D721Med (cell line): Measurements from ENCODE around the gene CLDN20.

Experiments
- DNase-seq: peaks from one replicate; pipeline ENCODE4 v3.0.0; 2011; ENCODE audit warnings: low spot score; ENCODE audit not compliant: insufficient read length
- FAIRE-seq: peaks from 2 replicates; lab custom pipeline; 2011; peaks lifted over from hg19 to GRCh38; lab: Jason Lieb, UNC
- CTCF ChIP-seq: IDR thresholded peaks from 2 replicates; pipeline ENCODE4 v1.5.1; 2012; ENCODE audit warnings: mild to moderate bottlenecking, control low read depth; ENCODE audit not compliant: insufficient read depth; ENCODE audit errors: missing control alignments

Gene CLDN20

GRCh38 chr6:155274106-155274505 is 10.3 kb downstream of the CLDN20 start:
- no peak for TF ChIP-seq CTCF
- DNase-seq = no peak
- no peak for FAIRE-seq

- no peak for FAIRE-seq
- no peak for TF ChIP-seq CTCF
Measured at GRCh38 chr6:155274533-155274932, 10.7 kb downstream of the CLDN20 start.

GRCh38 chr6:155275808-155276480 is 12.1 kb downstream of the CLDN20 start:
- DNase-seq = no peak
- no peak for FAIRE-seq
- no peak for TF ChIP-seq CTCF

More at GRCh38 chr6:155274533-155274932, 10.7 kb downstream of the CLDN20 start:
- DNase-seq = no peak

- FAIRE-seq (no peak), DNase-seq (no peak)
- TF ChIP-seq CTCF = no peak
Measured at GRCh38 chr6:155276638-155277037, 12.8 kb downstream of the CLDN20 start.

GRCh38 chr6:155278319-155279049 is 14.7 kb downstream of the CLDN20 start:
- no peak for TF ChIP-seq CTCF
- FAIRE-seq = no peak
- DNase-seq = no peak

GRCh38 chr6:155284775-155285174 is 21.0 kb downstream of the CLDN20 start:
- no peak for TF ChIP-seq CTCF
- FAIRE-seq = no peak
- no peak for DNase-seq

- TF ChIP-seq CTCF = no peak
- FAIRE-seq (no peak), DNase-seq (no peak)
Measured at GRCh38 chr6:155287762-155288161, 23.9 kb downstream of the CLDN20 start.
